ENCODE results near the gene ARFGEF2. TPM values are rescaled to one million over a fixed set of nuclear protein-coding genes. Genes with fewer than 3 reads are reported as not detected.
"Not testable (repeated sequence)": the region's sequence is repeated elsewhere in the genome, so short reads cannot be mapped to it uniquely, and the experiment has no call there.

The ARFGEF2 gene
- total RNA-seq, 1 experiment from 2014 or later = 30.3 TPM

GRCh38 chr20:48932375-48932941 lies 10.9 kb downstream of the ARFGEF2 start:
- intact Hi-C loops (cut with micrococcal nuclease) = no loop called here
- TF ChIP-seq CTCF (IDR thresholded peaks at IDR 0.05; ENCODE audit: unreplicated experiment) = no peak
- Mint-ChIP-seq H3K4me3 (ENCODE audit: unreplicated experiment) (no peak overlapping the region), H3K27ac (ENCODE audit: low read depth, unreplicated experiment) (no peak overlapping the region), H3K36me3 (ENCODE audit: insufficient read depth, unreplicated experiment) (no peaks in the 10 kb centered on the region), H3K4me1 (ENCODE audit: insufficient read depth, unreplicated experiment) (no peaks in the 10 kb centered on the region), H3K9me3 (ENCODE audit: unreplicated experiment) (no peaks in the 10 kb centered on the region), H3K27me3 (ENCODE audit: insufficient read depth, unreplicated experiment) (no peaks in the 10 kb centered on the region)
- no peak for DNase-seq (ENCODE audit: unreplicated experiment)
- POLR2A ChIA-PET = no interaction called here
- BruUV-seq (replicated peaks) = no TSS peak
- CTCF ChIA-PET = interaction anchor here (1.3 kb wide), 1 partner anchor 23 kb away, joined by 3 read pairs; no protein-coding TSS in a partner anchor

GRCh38 chr20:48933017-48933766 lies 11.7 kb downstream of the ARFGEF2 start:
- TF ChIP-seq CTCF (IDR thresholded peaks at IDR 0.05; ENCODE audit: unreplicated experiment) = no peak
- Mint-ChIP-seq H3K27me3 (ENCODE audit: insufficient read depth, unreplicated experiment) (no peaks in the 10 kb centered on the region), H3K27ac (ENCODE audit: low read depth, unreplicated experiment) (no peak overlapping the region), H3K4me3 (ENCODE audit: unreplicated experiment) (no peak overlapping the region), H3K4me1 (ENCODE audit: insufficient read depth, unreplicated experiment) (no peaks in the 10 kb centered on the region), H3K9me3 (ENCODE audit: unreplicated experiment) (no peaks in the 10 kb centered on the region), H3K36me3 (ENCODE audit: insufficient read depth, unreplicated experiment) (no peaks in the 10 kb centered on the region)
- BruUV-seq (replicated peaks) = no TSS peak
- ChIA-PET POLR2A (no interaction called here), CTCF (interaction anchor here (0.7 to 1.3 kb wide), 2 partner anchors 24 to 1975 kb away, joined by 3 to 4 read pairs; no protein-coding TSS in a partner anchor)
- intact Hi-C loops (cut with micrococcal nuclease) = no loop called here
- no peak for DNase-seq (ENCODE audit: unreplicated experiment)

- H3K27ac Mint-ChIP-seq (ENCODE audit: low read depth, unreplicated experiment); DNase-seq (ENCODE audit: unreplicated experiment); H3K4me3 Mint-ChIP-seq (ENCODE audit: unreplicated experiment); H3K27me3 Mint-ChIP-seq (ENCODE audit: insufficient read depth, unreplicated experiment); H3K4me1 Mint-ChIP-seq (ENCODE audit: insufficient read depth, unreplicated experiment); H3K9me3 Mint-ChIP-seq (ENCODE audit: unreplicated experiment); BruUV-seq (replicated peaks); intact Hi-C loops (cut with micrococcal nuclease); H3K36me3 Mint-ChIP-seq (ENCODE audit: insufficient read depth, unreplicated experiment): not testable (repeated sequence)
- ChIA-PET CTCF (interaction anchor here (0.7 kb wide), 1 partner anchor 1976 kb away, joined by 4 read pairs; no protein-coding TSS in a partner anchor), POLR2A (interaction anchor here (0.9 kb wide), 1 partner anchor 11 kb away, joined by 3 read pairs; no protein-coding TSS in a partner anchor)
Observed at GRCh38 chr20:48934273-48934877, 12.9 kb downstream of the ARFGEF2 start.

- H3K4me1 Mint-ChIP-seq (ENCODE audit: insufficient read depth, unreplicated experiment); intact Hi-C loops (cut with micrococcal nuclease); BruUV-seq (replicated peaks); H3K27me3 Mint-ChIP-seq (ENCODE audit: insufficient read depth, unreplicated experiment); H3K36me3 Mint-ChIP-seq (ENCODE audit: insufficient read depth, unreplicated experiment); CTCF ChIA-PET; H3K9me3 Mint-ChIP-seq (ENCODE audit: unreplicated experiment); H3K4me3 Mint-ChIP-seq (ENCODE audit: unreplicated experiment); H3K27ac Mint-ChIP-seq (ENCODE audit: low read depth, unreplicated experiment); POLR2A ChIA-PET; DNase-seq (ENCODE audit: unreplicated experiment): not testable (repeated sequence)
Observed at GRCh38 chr20:48934966-48935365, 13.5 kb downstream of the ARFGEF2 start.

- POLR2A ChIA-PET; BruUV-seq (replicated peaks); H3K4me1 Mint-ChIP-seq (ENCODE audit: insufficient read depth, unreplicated experiment); CTCF ChIA-PET; H3K27ac Mint-ChIP-seq (ENCODE audit: low read depth, unreplicated experiment); H3K9me3 Mint-ChIP-seq (ENCODE audit: unreplicated experiment); H3K36me3 Mint-ChIP-seq (ENCODE audit: insufficient read depth, unreplicated experiment); H3K27me3 Mint-ChIP-seq (ENCODE audit: insufficient read depth, unreplicated experiment); intact Hi-C loops (cut with micrococcal nuclease); H3K4me3 Mint-ChIP-seq (ENCODE audit: unreplicated experiment); DNase-seq (ENCODE audit: unreplicated experiment): not testable (repeated sequence)
Observed at GRCh38 chr20:48936178-48936577, 14.7 kb downstream of the ARFGEF2 start.
